Measurements from ENCODE around the gene DPM1.

DPM1 gene

DNA sequence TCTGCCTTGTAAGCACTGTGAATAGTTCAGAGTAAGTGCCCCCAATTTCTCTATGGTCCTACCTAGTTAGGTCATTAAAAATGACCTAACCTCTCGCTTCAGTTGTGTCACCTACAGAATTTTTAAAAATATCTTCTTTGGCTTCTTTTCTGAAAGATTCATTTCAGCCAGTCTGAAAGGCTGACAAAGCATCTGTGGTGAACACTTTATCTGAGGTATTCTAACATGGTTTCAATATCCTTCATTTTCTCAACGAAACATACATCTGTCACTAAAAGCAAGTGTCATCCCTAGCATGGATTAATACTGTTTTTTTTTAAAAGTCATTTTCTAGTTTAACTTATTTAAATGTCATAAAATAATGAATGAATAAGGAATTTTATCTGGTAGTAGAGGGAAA lies 5.1 kb downstream of the DPM1 start:
- Histone ChIP-seq H3K9me3 (ENCODE audit: severe bottlenecking) (no peaks in the 10 kb centered on the region), H3K4me3 (ENCODE audit: low read depth, low read length) (no peak overlapping the region), H3K27me3 (ENCODE audit: insufficient read depth, low read depth, severe bottlenecking) (no peaks in the 10 kb centered on the region), H3K36me3 (peaks cover 69% of the 10 kb centered on the region), H3K27ac (no peak overlapping the region)
- DNase-seq: no peak
- TF ChIP-seq, protein P1, sequence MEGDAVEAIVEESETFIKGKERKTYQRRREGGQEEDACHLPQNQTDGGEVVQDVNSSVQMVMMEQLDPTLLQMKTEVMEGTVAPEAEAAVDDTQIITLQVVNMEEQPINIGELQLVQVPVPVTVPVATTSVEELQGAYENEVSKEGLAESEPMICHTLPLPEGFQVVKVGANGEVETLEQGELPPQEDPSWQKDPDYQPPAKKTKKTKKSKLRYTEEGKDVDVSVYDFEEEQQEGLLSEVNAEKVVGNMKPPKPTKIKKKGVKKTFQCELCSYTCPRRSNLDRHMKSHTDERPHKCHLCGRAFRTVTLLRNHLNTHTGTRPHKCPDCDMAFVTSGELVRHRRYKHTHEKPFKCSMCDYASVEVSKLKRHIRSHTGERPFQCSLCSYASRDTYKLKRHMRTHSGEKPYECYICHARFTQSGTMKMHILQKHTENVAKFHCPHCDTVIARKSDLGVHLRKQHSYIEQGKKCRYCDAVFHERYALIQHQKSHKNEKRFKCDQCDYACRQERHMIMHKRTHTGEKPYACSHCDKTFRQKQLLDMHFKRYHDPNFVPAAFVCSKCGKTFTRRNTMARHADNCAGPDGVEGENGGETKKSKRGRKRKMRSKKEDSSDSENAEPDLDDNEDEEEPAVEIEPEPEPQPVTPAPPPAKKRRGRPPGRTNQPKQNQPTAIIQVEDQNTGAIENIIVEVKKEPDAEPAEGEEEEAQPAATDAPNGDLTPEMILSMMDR (IDR thresholded peaks at IDR 0.05; ENCODE audit: low read depth, low read length): no peak

DNA sequence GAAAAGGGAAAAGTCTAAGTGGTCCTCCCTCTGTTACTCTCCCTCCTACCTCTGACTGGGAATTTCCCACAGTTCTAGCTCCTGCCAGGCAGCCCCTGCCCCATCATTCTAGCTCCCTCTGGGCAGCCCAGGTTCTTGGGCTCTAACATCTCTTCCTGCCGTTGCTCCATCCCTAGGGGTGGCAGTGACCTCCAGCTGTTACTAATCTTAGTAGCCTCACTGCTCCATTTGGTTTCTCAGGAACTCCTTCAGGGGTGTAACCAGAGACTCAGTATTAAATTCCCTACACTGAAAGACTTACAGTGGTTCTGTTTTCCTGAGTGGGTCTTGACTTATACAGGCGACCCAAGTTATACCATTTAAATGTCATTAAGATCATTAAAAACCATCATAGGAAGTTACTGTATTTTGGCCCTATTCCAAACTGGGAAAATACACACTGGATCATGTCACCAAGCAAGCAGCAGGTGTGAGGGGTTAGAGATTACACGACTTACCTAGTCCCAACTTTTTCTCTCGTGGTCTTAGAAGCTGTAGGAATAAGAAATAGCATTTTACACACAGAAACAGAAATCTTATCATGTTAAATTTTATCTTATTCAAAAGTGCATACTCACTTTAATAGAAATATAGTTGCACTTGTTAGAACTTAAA lies 10.1 kb downstream of the DPM1 start:
- no peak overlapping the region for H3K27ac ChIP-seq
- TF ChIP-seq, protein P1 (IDR thresholded peaks at IDR 0.05; ENCODE audit: low read depth, low read length): no peak

DNA sequence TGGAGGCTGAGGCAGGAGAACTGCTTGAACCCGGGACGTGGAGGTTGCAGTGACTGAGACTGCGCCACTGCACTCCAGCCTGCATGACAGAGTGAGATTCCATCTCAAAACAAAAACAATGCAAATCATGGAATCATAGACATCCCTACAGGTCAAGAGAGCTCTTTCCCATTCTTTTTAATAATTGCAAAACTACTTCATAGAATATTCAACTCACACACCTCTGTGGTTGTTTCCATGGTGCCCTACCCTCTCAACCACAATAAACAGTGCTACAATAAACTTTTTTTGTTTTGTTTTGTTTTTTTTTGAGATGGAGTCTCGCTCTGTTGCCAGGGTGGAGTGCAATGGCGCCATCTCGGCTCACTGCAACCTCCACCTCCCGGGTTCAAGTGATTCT lies 15.3 kb downstream of the DPM1 start:
- DNase-seq: no peak
- TF ChIP-seq, protein P1 (IDR thresholded peaks at IDR 0.05; ENCODE audit: low read depth, low read length): no peak
- Histone ChIP-seq H3K27ac (no peak overlapping the region), H3K4me3 (ENCODE audit: low read depth, low read length) (no peak overlapping the region), H3K9me3 (ENCODE audit: severe bottlenecking) (no peaks in the 10 kb centered on the region), H3K27me3 (ENCODE audit: insufficient read depth, low read depth, severe bottlenecking) (no peaks in the 10 kb centered on the region), H3K36me3 (peaks cover 88% of the 10 kb centered on the region)

More for the DNA sequence above, 10.1 kb downstream of the DPM1 start:
- Histone ChIP-seq H3K9me3 (ENCODE audit: severe bottlenecking) (no peaks in the 10 kb centered on the region), H3K36me3 (peaks cover 91% of the 10 kb centered on the region), H3K4me3 (ENCODE audit: low read depth, low read length) (no peak overlapping the region), H3K27me3 (ENCODE audit: insufficient read depth, low read depth, severe bottlenecking) (no peaks in the 10 kb centered on the region)
- no peak for DNase-seq

DNA sequence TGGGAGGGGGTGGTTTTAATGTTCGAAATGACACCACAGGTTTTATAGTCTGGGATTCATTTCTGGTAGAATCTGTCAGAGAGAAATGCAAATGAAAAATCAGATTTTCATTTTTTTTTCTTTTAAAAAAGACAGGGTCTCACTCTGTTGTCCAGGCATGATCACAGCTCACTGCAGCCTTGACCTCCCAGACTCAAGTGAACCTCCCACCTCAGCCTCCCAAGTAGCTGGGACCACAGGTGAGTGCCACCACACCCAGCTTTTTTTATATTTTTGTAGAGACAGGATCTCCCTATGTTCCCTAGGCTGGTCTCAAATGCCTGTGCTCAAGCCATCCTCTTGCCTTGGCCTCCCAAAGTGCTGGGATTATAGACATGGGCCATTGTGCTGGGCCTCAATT lies 24.7 kb downstream of the DPM1 start:
- no peaks in the 10 kb centered on the region for H3K9me3 ChIP-seq (ENCODE audit: severe bottlenecking)

DNA sequence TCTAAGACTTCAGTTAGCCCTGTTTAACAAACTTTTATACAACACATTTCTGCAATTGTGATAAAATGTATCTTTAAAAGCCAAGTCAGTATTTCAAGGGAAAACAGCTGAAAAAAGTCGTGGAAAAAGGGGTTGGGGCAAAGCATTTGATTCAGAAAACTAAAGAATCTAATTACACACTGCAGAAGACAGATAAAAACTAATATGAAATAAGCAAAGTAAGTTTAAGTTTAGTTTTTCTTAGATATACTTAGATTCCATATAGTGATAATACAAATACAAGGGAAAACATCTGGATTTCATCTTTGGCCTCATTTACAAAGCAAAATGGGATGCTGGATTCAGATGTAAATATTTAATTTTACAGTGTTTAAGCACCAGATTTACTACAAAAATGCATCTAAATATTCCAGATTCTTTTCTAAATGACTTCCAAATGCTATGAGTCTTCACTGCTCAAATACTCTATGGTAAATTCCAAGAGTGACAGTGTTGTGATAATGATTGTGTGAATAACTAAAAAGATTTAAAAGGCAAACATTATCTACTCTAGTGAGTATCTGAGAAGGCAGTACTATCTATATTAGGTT lies 25.5 kb downstream of the DPM1 start:
- H3K36me3 ChIP-seq: peaks cover 55% of the 10 kb centered on the region
- TF ChIP-seq, protein P1 (IDR thresholded peaks at IDR 0.05; ENCODE audit: low read depth, low read length): no peak
- no peak overlapping the region for H3K27ac ChIP-seq
- H3K4me3 ChIP-seq (ENCODE audit: low read depth, low read length): no peak overlapping the region
- H3K9me3 ChIP-seq (ENCODE audit: severe bottlenecking): no peaks in the 10 kb centered on the region
- H3K27me3 ChIP-seq (ENCODE audit: insufficient read depth, low read depth, severe bottlenecking): no peaks in the 10 kb centered on the region
- DNase-seq: no peak

More for the DNA sequence above, 24.7 kb downstream of the DPM1 start:
- H3K36me3 ChIP-seq: peaks cover 51% of the 10 kb centered on the region
- H3K27ac ChIP-seq: no peak overlapping the region
- no peaks in the 10 kb centered on the region for H3K27me3 ChIP-seq (ENCODE audit: insufficient read depth, low read depth, severe bottlenecking)
- no peak overlapping the region for H3K4me3 ChIP-seq (ENCODE audit: low read depth, low read length)
- TF ChIP-seq, protein P1 (IDR thresholded peaks at IDR 0.05; ENCODE audit: low read depth, low read length): no peak
- no peak for DNase-seq

Data from WERI-Rb-1 (cell line).